GM13976 (cell line): ENCODE data around the gene INTS2.
"Not testable (repeated sequence)": the region's sequence is repeated elsewhere in the genome, so short reads cannot be mapped to it uniquely, and the experiment has no call there.

Source experiments
- DNase-seq: peaks from one replicate; pipeline ENCODE4 v3.0.0; 2012; ENCODE audit warnings: low spot score
- in situ Hi-C: fragments of 300-500 bp; cut with MboI; formaldehyde crosslinking; loops from one replicate; pipeline ENCODE4 v1.12.0; 2022; ENCODE audit warnings: low sequenced_read_pairs, mixed read lengths, inconsistent platforms; ENCODE audit not compliant: unreplicated experiment
- TF ChIP-seq, protein P1 (sequence below): IDR thresholded peaks from 2 replicates; pipeline ENCODE4 v1.5.1; 2012; ENCODE audit warnings: borderline replicate concordance, mild to moderate bottlenecking; ENCODE audit not compliant: insufficient read depth; ENCODE audit errors: extremely low read depth, missing control alignments, control extremely low read depth

Gene INTS2

DNA sequence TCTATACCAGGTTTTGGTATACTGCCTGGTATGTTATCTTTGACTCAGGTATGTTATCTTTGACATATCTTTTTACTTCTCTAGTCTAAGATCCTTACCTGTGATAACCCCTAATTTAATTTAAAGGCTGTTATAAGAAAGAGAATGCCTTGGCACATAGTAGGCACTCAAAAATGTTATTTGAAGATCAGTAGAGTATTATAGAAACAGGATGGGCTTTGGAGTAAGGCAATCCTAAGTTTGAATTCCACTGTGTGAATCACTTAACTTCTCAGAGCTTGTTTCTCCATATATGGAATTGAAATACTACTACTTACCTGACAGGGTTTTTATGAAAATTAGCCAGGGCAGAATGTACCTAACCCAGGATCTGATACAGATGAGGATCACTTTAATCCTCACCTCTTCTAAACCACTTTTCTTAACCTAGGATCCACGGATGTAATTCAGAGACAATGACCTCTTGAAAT lies 65.6 kb downstream of the INTS2 start:
- DNase-seq, result no peak
- in situ Hi-C loops, result no loop called here
- TF ChIP-seq, protein P1, sequence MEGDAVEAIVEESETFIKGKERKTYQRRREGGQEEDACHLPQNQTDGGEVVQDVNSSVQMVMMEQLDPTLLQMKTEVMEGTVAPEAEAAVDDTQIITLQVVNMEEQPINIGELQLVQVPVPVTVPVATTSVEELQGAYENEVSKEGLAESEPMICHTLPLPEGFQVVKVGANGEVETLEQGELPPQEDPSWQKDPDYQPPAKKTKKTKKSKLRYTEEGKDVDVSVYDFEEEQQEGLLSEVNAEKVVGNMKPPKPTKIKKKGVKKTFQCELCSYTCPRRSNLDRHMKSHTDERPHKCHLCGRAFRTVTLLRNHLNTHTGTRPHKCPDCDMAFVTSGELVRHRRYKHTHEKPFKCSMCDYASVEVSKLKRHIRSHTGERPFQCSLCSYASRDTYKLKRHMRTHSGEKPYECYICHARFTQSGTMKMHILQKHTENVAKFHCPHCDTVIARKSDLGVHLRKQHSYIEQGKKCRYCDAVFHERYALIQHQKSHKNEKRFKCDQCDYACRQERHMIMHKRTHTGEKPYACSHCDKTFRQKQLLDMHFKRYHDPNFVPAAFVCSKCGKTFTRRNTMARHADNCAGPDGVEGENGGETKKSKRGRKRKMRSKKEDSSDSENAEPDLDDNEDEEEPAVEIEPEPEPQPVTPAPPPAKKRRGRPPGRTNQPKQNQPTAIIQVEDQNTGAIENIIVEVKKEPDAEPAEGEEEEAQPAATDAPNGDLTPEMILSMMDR, result no peak

GRCh38 chr17:61860397-61860796 lies 67.4 kb downstream of the INTS2 start:
- in situ Hi-C loops, DNase-seq: not testable (repeated sequence)

DNA sequence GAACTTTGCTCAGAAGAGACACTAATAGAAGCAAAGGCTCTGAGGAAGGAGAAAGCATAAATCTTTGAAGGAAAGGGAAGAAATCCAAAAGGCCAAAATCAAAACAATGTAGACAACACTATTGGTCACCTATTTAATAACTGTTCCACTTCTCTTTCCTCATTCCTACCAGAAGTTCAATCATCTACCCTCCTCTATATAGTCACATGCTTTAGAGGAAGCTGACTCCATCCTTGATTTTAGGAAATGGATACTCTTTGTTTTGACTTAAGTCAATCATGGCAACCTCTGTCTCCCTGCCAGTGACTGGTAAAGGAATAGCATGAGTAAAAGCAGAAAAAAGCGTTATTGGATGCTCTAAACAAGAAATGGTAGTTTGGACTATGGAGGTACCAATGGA lies 71.7 kb downstream of the INTS2 start:
- TF ChIP-seq, protein P1, result no peak
- no peak for DNase-seq
- in situ Hi-C loops, result no loop called here

DNA sequence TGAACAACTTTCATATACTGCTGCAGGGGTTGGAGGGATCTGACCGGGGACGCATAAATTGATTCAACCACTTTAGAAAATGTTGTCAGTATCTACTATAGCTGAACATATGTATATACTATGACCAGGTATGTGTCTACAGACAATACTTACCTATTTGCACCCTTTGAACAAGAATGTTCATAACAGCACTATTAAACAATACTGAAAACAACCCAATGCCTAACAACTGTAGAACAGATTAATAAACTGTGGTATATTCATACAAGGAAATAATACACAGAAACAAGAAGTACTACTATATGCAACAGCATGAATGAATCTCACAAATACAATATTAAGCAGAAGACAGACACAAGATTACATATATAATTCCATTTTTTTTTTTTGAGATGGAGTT lies 74.9 kb downstream of the INTS2 start:
- TF ChIP-seq, protein P1, result no peak
- in situ Hi-C loops, result no loop called here
- DNase-seq, result no peak

GRCh38 chr17:61849674-61850073 lies 78.1 kb downstream of the INTS2 start:
- TF ChIP-seq, protein P1, result no peak
- no peak for DNase-seq
- in situ Hi-C loops, result loop anchor here (25.0 kb wide), 1 partner anchor 437 kb away; no protein-coding TSS in a partner anchor

GRCh38 chr17:61848896-61849295 lies 78.9 kb downstream of the INTS2 start:
- in situ Hi-C loops, result loop anchor here (25.0 kb wide), 1 partner anchor 437 kb away; no protein-coding TSS in a partner anchor
- TF ChIP-seq, protein P1, result no peak

DNA sequence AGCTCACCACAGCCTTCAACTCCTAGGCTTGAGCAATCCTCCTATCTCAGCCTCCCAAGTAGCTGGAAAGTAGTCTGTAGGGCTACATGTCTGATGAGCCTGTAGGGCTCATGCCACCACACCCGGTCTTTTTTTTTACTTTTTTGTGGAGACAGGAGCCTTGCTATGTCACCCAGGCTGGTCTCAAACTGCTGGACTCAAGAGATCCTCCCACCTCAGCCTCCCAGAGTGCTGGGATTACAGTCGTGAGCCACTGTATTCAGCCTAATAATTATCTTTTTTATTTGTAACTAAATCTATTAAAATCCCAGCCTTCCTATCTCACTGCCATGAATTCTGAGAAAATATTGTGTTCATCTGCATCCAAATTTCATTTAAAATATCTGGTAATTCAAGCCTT lies 79.5 kb downstream of the INTS2 start:
- DNase-seq, result no peak
- TF ChIP-seq, protein P1, result no peak
- in situ Hi-C loops, result loop anchor here (25.0 kb wide), 1 partner anchor 436 kb away; no protein-coding TSS in a partner anchor

More at GRCh38 chr17:61848896-61849295, 78.9 kb downstream of the INTS2 start:
- DNase-seq, result no peak
